Stimulated activated CD4-positive, alpha-beta T cell treated with anti-CD3 and anti-CD28 coated beads, TNF-alpha, amount 100 ng/mL, for 24 hours (primary cell): ENCODE measurements around the gene CFAP161.
"Not testable (repeated sequence)": the region's sequence is repeated elsewhere in the genome, so short reads cannot be mapped to it uniquely, and the experiment has no call there.

Experiments
- DNase-seq, 3 experiments: peaks; one replicate each; pipeline ENCODE4 v3.0.0-alpha.2; 2020; ENCODE audit warnings: low read depth in 3 of 3

Gene CFAP161

GRCh38 chr15:81107889-81108288 is 26.2 kb upstream of the CFAP161 start:
- DNase-seq = no peak

DNA sequence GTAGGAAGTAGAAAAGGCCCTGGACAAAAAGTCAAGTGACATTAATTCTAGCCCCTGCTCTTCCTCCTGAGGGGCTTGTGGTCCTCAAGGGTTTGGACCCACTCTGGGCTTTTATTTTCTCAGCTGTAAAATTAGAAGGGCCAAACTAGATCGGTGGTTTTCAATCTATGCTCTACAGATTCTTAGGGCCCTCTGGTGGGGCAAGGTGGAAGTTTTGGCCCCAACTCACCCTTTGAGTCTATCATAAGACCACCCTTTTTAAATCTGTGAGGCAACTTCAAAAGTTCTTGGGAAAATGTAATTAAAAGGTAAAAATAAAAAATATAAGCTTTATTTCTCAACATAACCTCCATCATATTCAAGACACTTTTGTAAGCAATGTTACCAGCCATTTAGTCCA is 25.6 kb upstream of the CFAP161 start:
- no peak for DNase-seq

DNA sequence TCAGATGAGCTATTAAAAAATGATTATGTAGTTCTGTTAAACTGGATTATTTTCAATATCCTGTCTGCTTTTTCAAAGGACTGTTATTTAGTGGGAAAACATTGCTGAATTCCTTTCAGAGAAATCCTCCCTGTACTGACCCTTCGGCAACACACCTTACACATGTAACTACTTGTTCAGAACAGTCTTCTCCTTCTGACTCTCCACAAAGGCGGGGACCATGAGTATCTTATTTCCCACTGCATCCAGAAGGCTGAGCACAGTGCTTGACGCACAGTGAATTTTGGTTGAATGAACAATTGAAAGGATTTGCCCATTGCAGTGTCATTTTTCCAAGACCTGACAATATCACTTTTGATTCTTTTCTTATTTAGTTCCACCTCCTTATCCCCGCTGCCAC is 23.1 kb upstream of the CFAP161 start:
- DNase-seq = no peak

GRCh38 chr15:81111510-81112470 is 22.3 kb upstream of the CFAP161 start:
- DNase-seq = no peak

- DNase-seq = no peak
Measured at GRCh38 chr15:81113204-81113657, 20.8 kb upstream of the CFAP161 start.

- no peak for DNase-seq
Measured at GRCh38 chr15:81113861-81114291, 20.2 kb upstream of the CFAP161 start.

DNA sequence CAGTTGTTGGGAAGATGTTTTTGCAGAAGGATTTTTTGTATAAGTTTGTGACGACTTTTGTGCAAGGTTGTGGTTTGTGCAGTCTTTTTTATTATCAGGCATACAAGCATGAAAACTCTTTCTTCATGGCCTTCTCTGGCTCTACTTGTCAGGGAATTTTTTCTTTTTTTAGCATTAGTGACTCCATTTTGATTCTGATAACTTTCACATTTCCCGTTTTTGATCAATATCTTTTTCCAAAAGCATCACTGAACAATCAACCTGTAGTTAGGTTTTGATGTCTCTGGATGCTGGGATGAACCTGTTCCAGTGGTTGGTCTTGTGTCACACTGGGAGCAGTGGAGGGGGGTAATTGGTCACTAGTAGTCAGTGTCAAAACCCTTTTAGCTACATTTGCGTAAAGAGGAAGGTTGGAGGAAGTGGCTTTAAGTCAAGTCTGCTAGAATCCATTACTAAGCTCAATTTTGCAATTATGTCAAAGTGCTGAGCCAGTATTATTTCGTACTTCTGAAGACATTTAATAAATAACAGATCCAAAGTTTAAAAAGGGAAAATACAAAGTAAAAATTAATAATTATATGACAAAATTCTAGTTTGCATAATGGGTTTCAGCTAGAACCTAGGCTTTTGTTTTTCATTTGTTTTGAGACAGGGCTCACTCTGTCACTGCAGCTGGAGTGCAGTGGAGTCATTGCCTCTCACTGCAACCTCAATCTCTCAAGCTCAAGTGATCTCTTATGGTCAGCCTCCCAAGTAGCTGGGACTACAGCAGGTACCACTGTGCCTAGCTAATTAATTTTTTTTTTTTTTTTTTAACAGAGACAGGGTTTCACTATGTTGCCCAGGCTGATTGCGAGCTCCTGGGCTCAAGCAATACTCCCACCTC is 18.8 kb upstream of the CFAP161 start:
- no peak for DNase-seq

GRCh38 chr15:81117136-81117535 is 16.9 kb upstream of the CFAP161 start:
- no peak for DNase-seq

DNA sequence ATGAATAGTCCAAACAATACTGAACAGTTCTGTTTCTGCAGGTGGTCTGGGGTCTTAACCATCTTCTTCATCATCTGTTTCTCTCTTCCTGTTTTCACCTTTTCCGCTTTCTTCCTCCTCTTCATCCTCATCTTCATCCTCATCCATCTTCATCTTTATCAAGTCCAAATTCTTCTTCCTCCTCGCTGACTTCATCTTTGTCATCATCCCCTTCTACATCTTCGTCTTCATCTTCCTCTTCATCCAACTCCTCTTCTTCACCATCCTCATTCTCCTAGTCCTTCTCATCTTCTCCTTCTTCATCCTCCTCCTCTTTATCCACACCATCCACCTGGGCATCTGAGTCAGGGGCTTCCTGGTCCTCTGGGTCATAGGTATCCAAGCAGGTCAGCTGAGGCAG is 16.5 kb upstream of the CFAP161 start:
- DNase-seq = no peak

DNA sequence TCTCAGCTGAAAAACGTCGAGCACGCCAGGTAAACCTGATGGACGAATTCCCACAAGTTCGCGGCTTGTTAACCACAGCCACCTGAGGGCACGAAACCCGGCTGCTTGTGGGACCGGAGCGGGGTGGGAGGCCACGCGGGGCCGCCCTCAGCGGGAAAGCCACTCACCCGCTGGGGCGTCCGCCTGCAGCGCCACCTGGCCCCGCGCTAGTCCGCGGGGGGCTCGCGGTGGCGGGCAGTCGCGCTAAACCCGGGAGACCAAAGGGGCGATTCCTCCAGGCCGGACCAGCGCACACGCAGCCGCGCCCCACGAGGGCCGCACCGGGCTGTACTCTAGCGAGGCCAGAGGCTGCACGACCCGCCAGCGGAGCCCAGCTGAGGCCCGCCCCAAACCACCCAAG is 15.7 kb upstream of the CFAP161 start:
- no peak for DNase-seq

DNA sequence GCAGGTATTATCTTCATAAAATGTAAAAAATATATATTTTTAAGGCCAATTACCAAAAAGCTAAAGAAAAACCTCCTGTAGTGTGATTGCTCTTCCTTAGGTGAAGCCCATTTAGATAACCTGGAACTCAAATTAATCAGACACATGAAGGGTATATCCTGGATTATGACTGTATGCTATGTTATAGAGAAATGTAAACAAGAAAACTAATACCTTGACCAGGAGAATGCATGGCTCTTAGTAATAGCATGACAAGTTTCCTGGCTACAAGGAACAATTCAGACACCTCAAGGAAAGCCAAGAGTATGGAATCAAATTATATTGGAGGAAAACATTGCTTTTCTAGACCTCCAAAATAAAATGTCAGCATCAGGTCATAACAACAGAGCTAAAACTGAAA is 14.0 kb upstream of the CFAP161 start:
- DNase-seq = no peak

GRCh38 chr15:81126892-81127291 is 7.2 kb upstream of the CFAP161 start:
- DNase-seq = no peak

DNA sequence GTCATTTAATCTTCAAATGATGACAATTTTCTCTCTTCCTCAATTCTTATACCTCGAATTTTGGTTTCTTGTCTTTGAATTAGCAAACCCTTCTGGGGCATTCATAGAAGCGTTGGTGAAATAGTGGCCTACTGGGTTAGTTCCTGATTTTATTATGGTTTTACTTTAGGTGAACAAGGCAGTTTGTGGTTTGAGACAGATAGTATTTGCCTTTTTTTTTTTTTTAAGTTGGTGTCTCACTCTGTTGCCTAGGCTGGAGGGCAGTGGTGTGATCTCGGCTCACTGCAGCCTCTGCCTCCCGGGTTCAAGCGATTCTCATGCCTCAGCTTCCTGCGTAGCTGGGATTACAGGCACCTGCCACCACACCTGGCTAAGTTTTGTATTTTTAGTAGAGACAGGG is 7.4 kb downstream of the CFAP161 start:
- not testable (repeated sequence) for DNase-seq

- no peak for DNase-seq
Measured at GRCh38 chr15:81146006-81146405, 11.9 kb downstream of the CFAP161 start.

- no peak for DNase-seq
Measured at GRCh38 chr15:81146466-81146865, 12.4 kb downstream of the CFAP161 start.

- DNase-seq = no peak
Measured at GRCh38 chr15:81151389-81151788, 17.3 kb downstream of the CFAP161 start.

DNA sequence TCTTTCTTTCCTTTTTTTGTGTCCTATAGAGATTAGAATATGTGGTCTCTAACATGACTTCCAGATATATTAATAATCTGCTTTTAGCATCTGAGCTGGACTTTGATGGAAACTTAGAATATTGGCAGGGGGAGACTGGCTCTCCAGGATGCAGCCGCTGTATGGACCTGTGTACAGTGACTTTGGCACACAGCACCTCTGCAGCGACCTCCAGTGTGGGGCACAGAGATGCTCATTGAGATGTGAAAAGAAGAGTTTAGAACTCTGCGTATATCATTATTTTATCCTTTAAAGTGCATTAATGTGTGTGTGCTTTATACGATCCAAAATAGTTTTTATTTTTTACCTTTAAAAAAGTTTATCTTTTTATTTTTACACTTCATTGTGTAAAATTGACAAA is 18.3 kb downstream of the CFAP161 start:
- no peak for DNase-seq

GRCh38 chr15:81152799-81153198 is 18.7 kb downstream of the CFAP161 start:
- DNase-seq = no peak

- DNase-seq = no peak
Measured at GRCh38 chr15:81155375-81156218, 21.5 kb downstream of the CFAP161 start.

GRCh38 chr15:81156324-81156723 is 22.3 kb downstream of the CFAP161 start:
- no peak for DNase-seq

GRCh38 chr15:81157195-81157938 is 23.3 kb downstream of the CFAP161 start:
- DNase-seq = no peak
